Erythroblast (primary cell): Measurements from ENCODE around the gene TMPRSS15.

Experiments
- DNase-seq, 2 experiments: peaks; one replicate each; lab custom pipeline; 2025; lab: John Stamatoyannopoulos, UW
- GATA1 ChIP-seq: IDR thresholded peaks from 2 replicates; pipeline ENCODE4 v1.6.1; 2011; ENCODE audit warnings: low read depth, mild to moderate bottlenecking, control low read depth, low read length, moderate library complexity
- POLR2A ChIP-seq: IDR thresholded peaks from 2 replicates; pipeline ENCODE4 v1.6.1; 2011; ENCODE audit warnings: mild to moderate bottlenecking, low read length

Gene TMPRSS15

DNA sequence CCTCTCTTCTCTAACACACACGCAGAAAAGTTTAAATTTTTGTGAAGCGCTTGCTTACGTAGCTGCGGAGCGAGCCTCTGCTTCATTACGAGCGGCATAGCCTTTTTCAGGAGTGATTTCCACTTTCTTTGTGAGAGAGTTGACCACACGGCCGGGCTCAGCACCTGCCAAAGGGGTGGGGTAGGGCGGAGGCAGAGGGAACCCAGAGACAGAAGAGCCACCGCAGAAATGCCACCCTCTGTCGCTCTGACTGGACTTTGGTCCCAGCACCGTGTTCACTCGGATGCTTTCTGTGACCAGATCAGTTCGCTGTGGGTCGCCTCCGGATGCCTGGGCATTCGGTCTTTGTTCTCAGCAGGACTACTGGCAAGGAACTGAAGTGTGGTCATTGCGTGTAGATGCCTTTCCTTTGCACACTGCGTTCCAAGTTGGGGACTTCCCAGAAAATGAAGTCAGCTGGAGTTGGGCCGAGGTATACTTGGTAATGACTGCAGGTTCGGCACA, 158.1 kb downstream of the TMPRSS15 start:
- TF ChIP-seq POLR2A (no peak), GATA1 (no peak)
- no peak for DNase-seq

- TF ChIP-seq POLR2A (no peak), GATA1 (no peak)
- DNase-seq, result no peak
Observed at GRCh38 chr21:18244671-18245463, 158.7 kb downstream of the TMPRSS15 start, which contains the start of gene CHODL. Gene CHODL, plus strand, starts transcription at chr21:18244833. Its CDS starts 391 bp downstream, at chr21:18245224.

DNA sequence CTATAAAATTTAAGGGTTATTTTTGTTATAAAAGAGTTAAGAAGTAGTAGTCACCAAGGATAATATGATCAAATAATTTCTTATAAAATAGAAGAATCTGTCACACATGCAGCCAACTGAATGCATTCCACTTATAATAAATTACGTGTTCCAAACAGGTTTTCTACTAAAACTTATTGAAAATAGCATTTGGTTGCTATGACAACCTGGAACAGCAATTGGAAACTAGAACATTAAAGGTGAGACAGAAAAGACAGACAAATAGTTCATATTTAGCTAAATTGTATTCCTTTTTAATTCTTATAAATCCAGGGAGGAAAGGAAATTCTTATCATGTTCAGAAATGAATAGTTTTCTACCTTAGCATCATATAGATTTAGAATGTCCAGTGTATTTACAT, 168.0 kb downstream of the TMPRSS15 start:
- TF ChIP-seq POLR2A (no peak), GATA1 (no peak)
- no peak for DNase-seq

GRCh38 chr21:18228060-18228739, 175.4 kb downstream of the TMPRSS15 start:
- DNase-seq, result no peak
- TF ChIP-seq GATA1, result no peak
- no peak for TF ChIP-seq POLR2A

DNA sequence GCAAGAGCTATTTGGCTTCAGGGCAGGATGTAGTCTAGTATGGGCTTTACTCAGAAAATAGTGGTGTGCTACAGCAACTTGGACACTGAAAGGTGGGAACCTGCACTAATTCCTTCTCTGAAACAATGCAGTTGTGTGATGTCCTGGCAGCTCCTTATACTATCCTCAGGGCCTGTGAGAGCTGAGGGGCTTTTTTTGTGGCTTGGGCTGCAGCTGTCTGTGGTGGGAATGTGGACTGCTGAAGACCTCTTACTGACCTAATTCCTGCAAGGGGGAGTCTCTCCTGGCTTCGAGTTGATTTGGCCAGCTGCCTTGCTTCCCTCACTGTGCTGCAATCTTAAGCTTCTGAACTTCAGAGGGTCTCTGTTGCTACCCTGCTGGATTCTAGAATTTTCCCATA, 181.2 kb downstream of the TMPRSS15 start:
- TF ChIP-seq GATA1 (no peak), POLR2A (no peak)
- DNase-seq, result no peak

DNA sequence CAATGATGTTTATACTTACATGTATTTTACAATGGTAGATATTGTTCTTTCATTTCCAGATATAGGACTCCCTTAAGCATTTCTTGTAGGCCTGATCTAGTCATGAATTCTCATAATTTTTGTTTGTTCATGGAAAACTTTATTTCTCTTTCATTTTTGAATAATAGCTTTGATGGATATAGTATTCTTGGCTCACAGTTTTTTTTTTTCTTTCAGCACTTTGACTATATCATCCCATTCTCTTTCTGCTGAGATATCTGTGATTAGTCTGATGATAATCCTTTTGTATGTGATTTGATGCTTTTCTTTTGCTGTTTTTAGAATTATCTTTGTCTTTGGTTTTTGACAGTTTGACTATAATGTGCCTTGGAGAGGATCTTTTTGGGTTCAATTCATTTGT, 183.1 kb downstream of the TMPRSS15 start:
- DNase-seq, result no peak
- TF ChIP-seq POLR2A, result no peak
- TF ChIP-seq GATA1, result no peak
